Left renal cortex interstitium (tissue), 4 donors: ENCODE measurements around the gene MLH1. TPM values are rescaled to one million over a fixed set of nuclear protein-coding genes. Genes with fewer than 3 reads are reported as not detected.
"Not testable (repeated sequence)": the region's sequence is repeated elsewhere in the genome, so short reads cannot be mapped to it uniquely, and the experiment has no call there.

Experiments used
- DNase-seq, 4 donors: peaks; one replicate each; pipeline ENCODE4 v3.0.0-alpha.2; 2013; ENCODE audit warnings: low read depth in 4 of 4, low spot score in 2 of 4, missing footprints in 1 of 4
- polyA plus RNA-seq, 4 donors: library from polyadenylated mRNA; unstranded; fragments of 120-200 nt; gene quantifications; one replicate each; pipeline ENCODE4 v1.2.1, GENCODE V29; 2013; ENCODE audit not compliant: insufficient read length in 4 of 4

The MLH1 gene
- polyA plus RNA-seq, 4 donors: 49.0 to 58.7 (median 53.6) TPM

DNA sequence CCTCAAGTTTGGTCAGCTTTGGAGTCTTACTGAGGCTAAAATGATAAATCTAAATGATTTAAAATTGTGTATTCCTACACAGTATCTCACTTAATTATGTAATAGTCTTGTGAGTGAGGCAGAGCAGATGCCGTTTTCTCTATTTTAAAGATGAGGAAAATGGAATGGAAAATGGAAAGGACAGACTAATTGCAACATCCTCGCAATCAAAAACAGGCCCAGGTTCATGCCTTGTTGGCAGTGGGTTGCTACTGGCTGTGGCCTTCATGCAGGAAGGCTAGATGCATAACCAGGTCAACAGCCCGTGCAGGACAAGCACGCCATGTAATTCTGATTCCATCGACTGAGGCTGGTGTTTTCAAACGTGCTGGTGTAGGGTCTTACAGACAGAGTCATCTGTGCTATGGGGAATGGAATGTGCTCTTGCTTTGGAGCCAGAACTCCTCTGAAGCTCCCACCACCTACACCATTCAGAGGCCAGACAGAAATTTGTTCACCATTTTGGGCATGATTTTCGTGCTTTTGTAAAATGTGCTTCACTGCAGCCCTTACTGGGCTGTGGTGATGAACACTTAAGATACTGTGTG is 37.9 kb downstream of the MLH1 start:
- DNase-seq: no peak

- no peak for DNase-seq
Measured at GRCh38 chr3:37032961-37033360, 39.6 kb downstream of the MLH1 start.

DNA sequence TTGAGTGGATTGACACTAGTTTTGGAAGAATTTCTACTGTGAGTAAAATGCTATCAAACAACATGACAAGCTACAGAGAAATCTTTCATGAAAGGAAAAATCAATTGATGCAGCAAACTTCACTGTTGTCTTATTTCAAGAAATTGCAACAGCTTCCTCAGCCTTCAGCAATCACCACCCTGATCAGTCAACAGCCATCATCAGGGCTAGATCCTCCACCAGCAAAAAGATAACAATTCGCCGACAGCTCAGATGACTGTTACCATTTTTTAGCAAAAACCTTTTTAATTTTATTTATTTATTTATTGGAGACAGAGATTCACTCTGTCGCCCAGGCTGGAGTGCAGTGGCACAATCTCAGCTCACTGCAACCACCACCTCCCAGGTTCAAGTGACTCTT is 44.0 kb downstream of the MLH1 start:
- no peak for DNase-seq

DNA sequence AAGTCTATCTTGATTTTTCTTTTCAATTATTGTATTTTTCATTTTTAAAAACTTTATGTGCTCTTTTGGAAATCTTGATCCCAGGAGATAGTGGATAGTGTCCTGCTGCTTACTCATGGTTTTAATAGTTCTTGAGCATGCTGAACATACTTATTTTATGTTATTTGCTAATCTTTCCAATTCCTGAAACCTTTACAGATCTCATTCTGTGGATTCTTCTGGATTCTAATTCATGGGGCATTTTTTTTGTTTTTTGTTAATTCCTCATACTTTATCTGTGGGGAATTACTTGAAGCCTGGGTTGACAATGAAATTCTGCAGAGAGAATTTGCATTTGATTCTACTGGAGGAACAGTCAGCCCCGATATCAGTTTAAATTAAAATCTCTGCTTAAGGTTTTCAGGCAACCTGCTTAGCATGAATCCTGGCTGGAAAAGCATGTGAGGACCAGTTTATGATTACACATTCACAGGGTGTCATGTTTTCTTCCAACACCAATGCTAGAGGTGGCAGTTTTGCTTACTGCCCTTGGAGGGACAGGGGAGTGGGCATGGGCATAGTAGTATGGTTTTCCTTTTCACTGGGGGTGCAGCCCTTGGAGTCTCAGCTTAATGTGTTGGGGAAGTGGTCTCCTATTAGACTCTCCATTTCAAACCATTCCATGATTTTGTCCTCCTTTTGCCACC is 46.0 kb downstream of the MLH1 start:
- no peak for DNase-seq

DNA sequence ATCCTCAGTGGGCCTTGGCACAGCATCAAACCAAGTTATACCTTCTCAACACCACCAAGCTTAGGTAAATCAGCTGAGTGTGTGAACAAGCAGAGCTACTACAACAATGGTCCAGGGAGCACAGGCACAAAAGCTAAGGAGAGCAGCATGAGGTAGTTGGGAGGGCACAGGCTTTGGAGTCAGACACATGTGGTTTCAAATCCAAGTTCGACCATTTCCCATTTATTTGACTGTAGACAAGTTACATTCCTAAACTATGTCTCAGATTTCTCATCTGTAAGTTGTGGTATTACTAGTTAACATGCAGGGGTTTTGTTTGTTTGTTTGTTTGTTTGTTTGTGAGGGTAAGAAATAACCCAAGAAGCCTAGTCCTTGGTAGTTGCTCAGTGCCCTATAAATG is 46.9 kb downstream of the MLH1 start:
- DNase-seq: no peak

DNA sequence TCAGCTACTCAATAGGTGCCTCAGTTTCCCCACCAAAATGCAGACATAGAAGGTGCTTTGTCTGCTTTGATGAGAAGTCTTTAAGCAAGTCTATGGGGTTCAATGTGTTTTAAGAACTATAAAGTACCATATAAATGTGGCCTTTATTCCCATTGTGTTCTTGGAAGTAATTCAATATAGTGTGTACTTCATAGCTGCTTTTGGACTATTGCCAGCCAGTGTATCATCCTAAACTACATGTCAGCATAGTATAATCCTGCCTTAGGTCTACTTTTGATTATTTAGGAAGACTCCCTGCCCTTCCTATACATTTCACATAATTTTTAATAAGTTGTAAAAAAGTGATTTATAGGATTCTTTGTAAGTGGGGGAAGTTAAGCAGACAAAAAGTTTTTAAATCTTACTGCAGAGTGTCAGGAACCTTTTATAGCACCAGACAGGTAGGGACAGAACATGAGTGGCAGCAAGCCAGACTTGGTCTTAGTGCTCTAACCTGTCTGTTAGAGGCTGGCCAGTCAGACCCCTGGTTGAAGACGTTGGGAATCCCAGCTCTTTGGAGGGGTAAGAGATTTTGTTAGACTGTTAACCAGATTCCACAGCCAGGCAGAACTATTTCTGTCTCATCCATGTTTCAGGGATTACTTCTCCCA is 48.4 kb downstream of the MLH1 start:
- no peak for DNase-seq

DNA sequence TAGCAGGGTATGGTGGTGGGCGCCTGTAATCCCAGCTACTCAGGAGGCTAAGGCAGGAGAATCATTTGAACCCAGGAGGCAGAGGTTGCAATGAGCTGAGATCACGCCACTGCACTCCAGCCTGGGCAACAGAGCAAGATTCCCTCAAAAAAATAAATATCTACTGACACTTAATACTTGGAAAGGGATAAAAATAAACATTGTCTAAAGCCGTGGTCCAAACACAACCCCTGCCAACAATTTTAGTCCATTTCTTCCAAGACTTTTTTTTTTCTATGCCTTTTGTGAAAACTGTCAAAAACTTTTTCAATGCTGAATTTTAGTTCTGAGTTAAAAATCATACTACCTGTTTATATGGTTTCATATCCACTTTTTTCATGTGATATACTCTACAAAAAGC is 49.4 kb downstream of the MLH1 start:
- not testable (repeated sequence) for DNase-seq

GRCh38 chr3:37050282-37050681 is 57.0 kb downstream of the MLH1 start:
- no peak for DNase-seq

GRCh38 chr3:37052860-37053259 is 59.5 kb downstream of the MLH1 start:
- no peak for DNase-seq

DNA sequence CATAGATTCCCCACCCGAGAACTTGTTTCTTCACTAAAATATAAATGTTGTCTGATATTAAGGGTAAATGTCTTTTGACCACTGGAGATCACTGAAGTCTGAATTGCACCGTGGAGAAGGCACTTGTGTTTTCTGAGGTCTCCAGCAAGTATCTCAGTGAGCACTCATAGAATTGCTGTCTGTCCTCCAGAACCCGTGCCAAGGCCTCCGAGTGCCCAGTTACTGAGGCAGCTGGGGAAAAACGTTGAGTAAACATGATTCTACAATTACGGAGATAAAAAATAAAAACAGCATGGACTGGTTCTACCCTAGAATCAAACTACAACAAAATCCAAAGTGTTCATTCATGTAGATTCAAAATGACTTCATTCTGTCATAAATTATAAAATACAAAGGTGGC is 60.0 kb downstream of the MLH1 start:
- no peak for DNase-seq

GRCh38 chr3:37053753-37054152 is 60.4 kb downstream of the MLH1 start:
- DNase-seq: no peak

DNA sequence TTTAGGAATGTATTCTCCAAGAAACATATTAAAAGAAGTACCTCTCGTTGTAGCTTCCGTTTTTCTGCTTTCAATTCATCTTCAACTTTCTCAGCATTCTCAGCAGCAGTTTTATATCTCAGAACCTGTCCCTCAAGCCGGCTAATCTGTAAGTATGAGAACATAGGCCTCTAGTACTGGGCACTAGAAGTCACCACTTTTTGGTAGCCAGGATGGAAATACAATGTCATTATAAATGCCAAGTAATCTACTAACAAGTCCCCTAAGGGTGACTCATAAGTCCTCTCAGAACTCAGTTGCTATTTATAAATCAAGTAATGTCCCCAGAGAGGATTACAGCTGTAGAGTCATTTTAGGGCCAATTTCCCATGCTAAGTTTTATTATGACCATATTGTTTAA is 61.1 kb downstream of the MLH1 start:
- DNase-seq: no peak

DNA sequence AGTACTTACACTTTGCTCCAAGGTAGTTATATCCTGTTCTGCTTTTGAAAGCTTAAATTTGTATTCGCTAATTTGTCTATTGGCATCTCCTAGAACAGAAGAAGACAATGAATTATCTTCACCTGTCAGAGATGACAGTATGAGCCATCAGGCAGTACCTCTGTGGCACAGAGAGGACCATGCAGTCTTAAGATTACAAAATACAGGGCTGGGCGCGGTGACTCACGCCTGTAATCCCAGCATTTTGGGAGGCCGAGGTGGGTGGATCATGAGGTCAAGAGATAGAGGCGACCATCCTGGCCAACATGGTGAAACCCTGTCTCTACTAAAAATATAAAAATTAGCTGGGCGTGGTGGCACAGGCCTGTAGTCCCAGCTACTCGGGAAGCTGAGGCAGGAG is 61.8 kb downstream of the MLH1 start:
- not testable (repeated sequence) for DNase-seq

GRCh38 chr3:37056826-37057225 is 63.5 kb downstream of the MLH1 start:
- no peak for DNase-seq

DNA sequence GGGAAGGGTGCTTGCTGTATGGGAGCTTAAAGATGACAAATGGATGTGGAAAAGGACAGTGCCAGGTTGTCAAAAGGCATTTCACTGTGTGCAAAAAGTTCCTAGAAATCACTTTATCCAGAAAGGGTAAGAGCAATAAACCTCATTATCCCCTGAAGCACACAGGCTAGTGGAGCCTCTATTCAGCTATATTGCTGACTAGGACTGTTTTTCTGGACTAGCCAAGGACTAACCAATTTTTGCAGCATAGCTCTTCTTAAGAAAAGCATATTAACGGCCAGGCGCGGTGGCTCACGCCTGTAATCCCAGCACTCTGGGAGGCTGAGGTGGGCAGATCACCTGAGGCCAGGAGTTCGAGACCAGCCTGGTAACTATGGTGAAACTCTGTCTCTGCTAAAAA is 64.8 kb downstream of the MLH1 start:
- no peak for DNase-seq

- DNase-seq: no peak
Measured at GRCh38 chr3:37064747-37065146, 71.4 kb downstream of the MLH1 start.

GRCh38 chr3:37067577-37067976 is 74.3 kb downstream of the MLH1 start:
- DNase-seq: no peak

GRCh38 chr3:37068031-37068430 is 74.7 kb downstream of the MLH1 start:
- no peak for DNase-seq

DNA sequence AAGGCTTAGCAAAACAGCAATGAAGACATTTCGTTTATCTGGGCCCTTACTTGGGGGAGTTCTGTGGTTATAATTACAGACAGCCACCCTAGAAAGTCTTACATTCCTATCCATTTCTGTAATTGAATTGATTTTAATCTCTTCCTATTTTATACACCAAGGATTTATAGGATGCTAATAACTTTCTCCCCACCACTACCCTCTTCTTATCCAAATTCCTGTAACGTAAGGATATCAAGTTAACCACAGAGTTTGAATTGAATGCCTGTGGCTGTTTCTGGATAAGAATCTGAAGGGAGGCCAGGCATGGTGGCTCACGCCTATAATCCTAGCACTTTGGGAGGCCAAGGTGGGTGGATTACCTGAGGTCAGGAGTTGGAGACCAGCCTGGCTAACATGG is 78.6 kb downstream of the MLH1 start:
- DNase-seq: no peak

- DNase-seq: no peak
Measured at GRCh38 chr3:37072892-37073291, 79.6 kb downstream of the MLH1 start.

GRCh38 chr3:37074178-37074577 is 80.9 kb downstream of the MLH1 start:
- DNase-seq: no peak

- DNase-seq: no peak
Measured at GRCh38 chr3:37075955-37076354, 82.6 kb downstream of the MLH1 start.
